HepG2 (cell line): Measurements from ENCODE around the gene PKP3. TPM values are rescaled to one million over a fixed set of nuclear protein-coding genes. Genes with fewer than 3 reads are reported as not detected.
A peak's percentile ranks its signal among the peaks of the same experiment; 100 is the strongest.

Source experiments
- AFF4 ChIP-seq: sonication (generic); formaldehyde crosslinking; IDR thresholded peaks from 2 replicates; pipeline ENCODE4 v1.4.0; 2020; ENCODE audit warnings: missing genetic modification reagents
- ATF7 ChIP-seq, 2 experiments: fragments of 450-650 bp in 1 of 2; sonication (generic) in 1 of 2; formaldehyde crosslinking in 1 of 2; IDR thresholded peaks; 2 replicates each; pipeline versions ENCODE4 v1.4.0 to v1.6.1; 2016 to 2020; ENCODE audit warnings: antibody characterized with exemption in 1 of 2, mild to moderate bottlenecking in 1 of 2, missing genetic modification reagents in 1 of 2
- DRAP1 ChIP-seq: IDR thresholded peaks from 2 replicates; pipeline ENCODE4 v1.6.1; 2016; ENCODE audit warnings: missing genetic modification reagents, missing compliant biosample characterization
- FOXO4 ChIP-seq: sonication (generic); formaldehyde crosslinking; conservative IDR thresholded peaks from 2 replicates; pipeline ENCODE4 v1.8.1; 2023; ENCODE audit warnings: missing genetic modification reagents
- MAFK ChIP-seq, 2 experiments: IDR thresholded peaks in 1 of 2; conservative IDR thresholded peaks in 1 of 2; 2 replicates each; pipeline ENCODE4 v1.6.1; 2011; ENCODE audit warnings: improper control_type of control experiment in 2 of 2, low read length in 2 of 2
- MTA3 ChIP-seq: sonication (generic); formaldehyde crosslinking; IDR thresholded peaks from 2 replicates; pipeline ENCODE4 v1.4.0; 2020; ENCODE audit warnings: missing genetic modification reagents
- NCOR1 ChIP-seq: fragments of 200-600 bp; sonication (generic); IDR thresholded peaks from 2 replicates; pipeline ENCODE4 v1.7.0; 2017; ENCODE audit warnings: antibody characterized with exemption, low read length, borderline replicate concordance
- NR2C2 ChIP-seq: sonication (generic); formaldehyde crosslinking; IDR thresholded peaks from 2 replicates; pipeline ENCODE4 v1.4.0; 2020; ENCODE audit warnings: missing genetic modification reagents, mild to moderate bottlenecking, moderate library complexity, borderline replicate concordance
- NR2F6 ChIP-seq, 2 experiments: IDR thresholded peaks; 2 replicates each; pipeline ENCODE4 v1.6.1; 2016; ENCODE audit warnings: antibody characterized with exemption in 1 of 2, mild to moderate bottlenecking in 1 of 2
- PAF1 ChIP-seq: IDR thresholded peaks from 2 replicates; pipeline ENCODE4 v1.6.1; 2016; ENCODE audit warnings: missing genetic modification reagents, missing compliant biosample characterization
- SP2 ChIP-seq: sonication (generic); formaldehyde crosslinking; IDR thresholded peaks from 2 replicates; pipeline ENCODE4 v1.5.1; 2020; ENCODE audit warnings: mild to moderate bottlenecking, missing genetic modification reagents
- SP5 ChIP-seq: IDR thresholded peaks from 2 replicates; pipeline ENCODE4 v1.6.1; 2016; ENCODE audit warnings: low read depth, borderline replicate concordance
- THAP9 ChIP-seq: sonication (generic); formaldehyde crosslinking; IDR thresholded peaks from 2 replicates; pipeline ENCODE4; 2020; ENCODE audit warnings: missing genetic modification reagents, mild to moderate bottlenecking, borderline replicate concordance
- YEATS4 ChIP-seq: sonication (generic); formaldehyde crosslinking; IDR thresholded peaks from 2 replicates; pipeline ENCODE4 v1.4.0; 2020; ENCODE audit warnings: missing genetic modification reagents, borderline replicate concordance
- ZNF24 ChIP-seq: fragments of 450-650 bp; IDR thresholded peaks from 2 replicates; pipeline ENCODE4 v1.6.1; 2017; ENCODE audit warnings: antibody characterized with exemption, mild to moderate bottlenecking
- ZNF3 ChIP-seq: IDR thresholded peaks from 2 replicates; pipeline ENCODE4 v1.7.0; 2017; ENCODE audit warnings: inconsistent platforms
- ZNF329 ChIP-seq: sonication (generic); formaldehyde crosslinking; IDR thresholded peaks from 2 replicates; pipeline ENCODE4 v1.9.0; 2021; ENCODE audit warnings: low read depth, mild to moderate bottlenecking, missing genetic modification reagents
- ZNF335 ChIP-seq: sonication (generic); formaldehyde crosslinking; IDR thresholded peaks from 2 replicates; pipeline ENCODE4 v1.4.0; 2020; ENCODE audit warnings: missing genetic modification reagents
- ZNF670 ChIP-seq: sonication (generic); formaldehyde crosslinking; IDR thresholded peaks from 2 replicates; pipeline ENCODE4 v1.8.0; 2022; ENCODE audit warnings: mild to moderate bottlenecking, missing genetic modification reagents, borderline replicate concordance
- ZNF672 ChIP-seq: sonication (generic); formaldehyde crosslinking; IDR thresholded peaks from 2 replicates; pipeline ENCODE4 v1.8.1; 2022; ENCODE audit warnings: missing genetic modification reagents
- ZNF776 ChIP-seq: sonication (generic); formaldehyde crosslinking; IDR thresholded peaks from 2 replicates; pipeline ENCODE4 v1.4.0; 2020; ENCODE audit warnings: mild to moderate bottlenecking, missing genetic modification reagents
- polyA plus RNA-seq, 8 experiments: library from polyadenylated mRNA; depleted of rRNA in 3 of 8; stranded (reverse) in 7 of 8; unstranded in 1 of 8; fragments of >200 nt; fragmentation: Illumina TruSeq in 4 of 8; extraction: Trizol in 4 of 8; gene quantifications; 2 replicates each; pipeline versions ENCODE4 v1.2.1 to v1.2.3, GENCODE V29; 2011 to 2016; ENCODE audit warnings: low read depth in 4 of 8, missing spikeins in 1 of 8, mixed read lengths in 1 of 8; ENCODE audit not compliant: insufficient read depth in 1 of 8
- total RNA-seq, 5 experiments: library from RNA; depleted of rRNA; stranded (reverse); fragments of >200 nt; fragmentation: Illumina TruSeq; extraction: Trizol; gene quantifications; 2 replicates each; pipeline ENCODE4 v1.2.3, GENCODE V29; 2016; ENCODE audit warnings: low read depth in 1 of 5

PKP3 gene
- total and polyA plus RNA-seq, 2 of the 13 experiments (the other 11 are each of a cell fraction or from before 2014, with no cell fraction given) = 18.0 to 28.7 TPM

GRCh38 chr11:415640-416041 is 21.6 kb downstream of the PKP3 start (continued):
- TF ChIP-seq THAP9 (CRISPR knock-in tag) (no peak), SP5 (CRISPR knock-in tag) (no peak), NCOR1 (no peak), ZNF335 (no peak), ZNF776 (CRISPR knock-in tag) (no peak), ZNF672 (no peak), DRAP1 (no peak), ZNF670 (CRISPR knock-in tag) (no peak), NR2F6 (IDR thresholded peaks at IDR 0.05) (no peak; the same call in none of the 2 replicates), NR2F6 (CRISPR knock-in tag; IDR thresholded peaks at IDR 0.05) (peak; percentile 4; the same call in 1 of the 2 replicates), FOXO4 (CRISPR knock-in tag) (no peak), ZNF24 (no peak), YEATS4 (CRISPR knock-in tag) (no peak), MAFK (conservative IDR thresholded peaks at IDR 0.05 in 1 of 2, IDR thresholded peaks at IDR 0.05 in 1 of 2; ENCODE audit: low read length in 2 of 2) (no peak), ZNF3 (no peak), MTA3 (CRISPR knock-in tag) (no peak), ZNF329 (no peak), NR2C2 (CRISPR knock-in tag) (0 out of 2 replicates have a peak, but pooled peaks have one; percentile 1), AFF4 (CRISPR knock-in tag) (no peak), PAF1 (CRISPR knock-in tag) (no peak), ATF7 (IDR thresholded peaks at IDR 0.05) (no peak), ATF7 (CRISPR knock-in tag; IDR thresholded peaks at IDR 0.05) (no peak), SP2 (CRISPR knock-in tag) (0 out of 2 replicates have a peak, but pooled peaks have one; percentile 4)
